Measurements from ENCODE around the gene CCDC3.

Gene CCDC3

DNA sequence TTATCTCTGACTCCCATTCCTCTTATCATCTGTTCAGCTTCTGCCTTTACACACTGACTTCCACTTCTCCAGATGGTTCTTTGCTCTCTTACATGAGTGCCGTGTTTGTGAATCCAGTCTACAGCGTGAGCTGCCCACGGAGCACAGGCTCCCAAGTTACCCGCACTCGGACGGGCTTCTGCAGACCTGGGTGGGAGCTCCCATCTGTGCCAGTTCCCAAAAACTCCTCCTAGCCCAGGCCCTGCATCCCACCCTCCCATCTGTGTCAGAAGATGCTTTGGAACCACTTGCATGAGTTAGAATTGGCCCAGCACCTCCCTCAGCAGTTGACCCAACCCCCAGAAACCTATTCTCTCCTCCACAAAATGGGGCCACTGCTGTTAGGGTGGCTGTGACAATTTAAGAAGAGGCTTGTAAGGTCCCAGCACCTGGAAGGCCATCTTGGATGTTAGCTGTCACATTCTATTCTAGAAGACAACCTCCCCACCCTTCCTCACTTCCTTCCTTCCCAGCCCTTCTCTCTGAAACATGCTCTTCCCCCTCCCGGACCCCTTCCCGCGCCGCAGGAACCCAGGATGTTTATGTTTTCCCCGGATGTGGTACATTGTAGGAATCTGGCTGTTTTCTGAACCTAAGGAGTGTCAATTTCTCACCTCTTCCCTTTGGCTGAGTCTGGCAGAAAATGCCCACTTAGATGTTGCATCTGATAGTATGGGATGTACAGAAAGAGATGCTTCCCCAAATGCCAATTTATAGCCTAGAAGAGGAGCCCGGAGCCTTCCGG is 79.2 kb downstream of the CCDC3 start:
- no peak for DNase-seq (ENCODE audit: low spot score)

- no peak for DNase-seq (ENCODE audit: low spot score)
These were observed 80.3 kb downstream of the CCDC3 start for GRCh38 chr10:12921163-12921562.

GRCh38 chr10:12919574-12919973 is 81.9 kb downstream of the CCDC3 start:
- DNase-seq (ENCODE audit: low spot score): no peak

- DNase-seq (ENCODE audit: low spot score): no peak
These were observed 84.9 kb downstream of the CCDC3 start for GRCh38 chr10:12916587-12916986.

GRCh38 chr10:12915637-12916168 is 85.8 kb downstream of the CCDC3 start:
- no peak for DNase-seq (ENCODE audit: low spot score)

- DNase-seq (ENCODE audit: low spot score): no peak
These were observed 87.4 kb downstream of the CCDC3 start for GRCh38 chr10:12914111-12914510.

- no peak for DNase-seq (ENCODE audit: low spot score)
These were observed 89.7 kb downstream of the CCDC3 start for GRCh38 chr10:12911795-12912194.

DNA sequence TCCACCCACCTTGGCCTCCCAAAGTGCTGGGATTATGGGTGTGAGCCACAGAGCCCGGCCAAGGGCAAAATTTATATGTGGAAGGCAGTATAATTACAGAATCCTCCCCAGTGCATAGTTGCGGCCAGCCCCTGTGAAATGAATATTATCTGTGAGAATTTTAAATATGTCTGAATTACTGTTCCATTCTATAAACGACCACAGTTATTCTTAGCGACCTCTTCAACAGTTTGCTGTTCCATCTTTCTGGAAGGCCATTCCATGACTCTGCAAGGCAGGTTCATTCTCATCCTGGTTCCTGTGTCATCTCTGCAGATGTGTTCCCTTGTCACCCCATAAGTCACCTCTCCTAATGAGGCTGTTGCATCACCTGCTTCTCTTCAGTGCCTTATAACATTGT is 90.7 kb downstream of the CCDC3 start:
- no peak for DNase-seq (ENCODE audit: low spot score)

- no peak for DNase-seq (ENCODE audit: low spot score)
These were observed 91.7 kb downstream of the CCDC3 start for GRCh38 chr10:12909836-12910185.

- DNase-seq (ENCODE audit: low spot score): no peak
These were observed 92.2 kb downstream of the CCDC3 start for GRCh38 chr10:12909182-12909835.

DNA sequence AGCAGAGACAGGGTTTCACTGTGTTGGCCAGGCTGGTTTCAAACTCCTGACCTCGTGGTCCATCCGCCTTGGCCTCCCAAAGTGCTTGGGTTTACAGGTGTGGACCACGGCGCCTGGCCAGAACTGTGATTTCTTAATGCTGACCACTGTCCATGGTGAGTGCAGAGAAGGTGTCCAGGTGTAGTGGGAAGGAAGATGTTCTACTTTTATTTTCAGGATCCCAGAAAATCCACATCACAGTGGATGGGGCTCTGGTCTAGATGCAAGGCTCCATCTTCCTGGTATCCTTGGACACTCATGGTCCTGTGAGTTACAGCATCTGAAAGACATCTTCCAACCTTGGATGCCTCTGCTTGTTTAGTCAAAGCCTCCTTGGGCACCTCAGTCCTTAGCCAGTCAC is 92.7 kb downstream of the CCDC3 start:
- no peak for DNase-seq (ENCODE audit: low spot score)

DNA sequence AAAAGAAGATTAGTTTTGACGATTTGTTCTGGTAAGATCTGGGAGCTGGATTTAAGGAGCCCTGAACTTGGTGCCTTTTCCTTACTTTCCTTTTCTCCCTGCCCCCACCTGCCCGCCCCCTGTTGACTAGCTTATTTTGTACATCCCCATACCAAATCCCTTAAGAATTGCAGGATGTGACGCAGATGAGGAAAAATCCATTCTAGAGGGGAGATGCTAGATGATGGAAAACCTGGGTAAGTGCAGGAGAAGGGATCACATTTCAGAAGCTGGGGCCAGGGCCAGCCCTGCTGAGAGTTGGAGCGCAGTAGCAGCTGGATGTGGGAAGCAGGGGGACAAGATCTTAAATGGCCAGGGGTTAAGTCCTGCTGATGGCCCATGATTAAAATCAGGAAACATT is 93.9 kb downstream of the CCDC3 start:
- DNase-seq (ENCODE audit: low spot score): no peak

- DNase-seq (ENCODE audit: low spot score): no peak
These were observed 95.4 kb downstream of the CCDC3 start for GRCh38 chr10:12906051-12906541.

GRCh38 chr10:12905067-12905466 is 96.4 kb downstream of the CCDC3 start:
- DNase-seq (ENCODE audit: low spot score): no peak

DNA sequence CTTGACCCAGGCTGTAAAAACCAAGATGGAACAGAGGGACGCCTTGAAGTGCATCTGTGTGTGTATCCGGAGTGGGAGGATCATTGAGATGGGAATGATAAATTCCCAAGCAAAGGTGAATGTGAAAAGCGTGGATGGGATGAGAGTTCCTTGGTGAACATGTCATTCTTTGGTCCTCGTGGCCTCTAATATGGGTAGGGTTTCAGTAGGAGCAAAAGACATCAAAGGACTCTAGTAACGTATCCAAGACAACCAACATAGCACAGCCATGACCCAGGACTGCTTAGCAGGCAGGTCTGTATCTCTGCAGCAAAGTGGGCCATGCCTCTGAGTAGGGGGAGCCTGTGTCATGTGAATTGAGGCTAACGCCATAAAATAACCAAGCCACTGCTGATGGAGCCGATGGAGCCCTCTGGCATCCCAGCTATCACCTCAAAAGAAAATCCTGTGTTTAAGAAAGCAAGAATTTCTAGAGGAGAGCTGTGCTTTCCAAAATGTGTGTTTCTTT is 98.6 kb downstream of the CCDC3 start:
- DNase-seq (ENCODE audit: low spot score): no peak

DNA sequence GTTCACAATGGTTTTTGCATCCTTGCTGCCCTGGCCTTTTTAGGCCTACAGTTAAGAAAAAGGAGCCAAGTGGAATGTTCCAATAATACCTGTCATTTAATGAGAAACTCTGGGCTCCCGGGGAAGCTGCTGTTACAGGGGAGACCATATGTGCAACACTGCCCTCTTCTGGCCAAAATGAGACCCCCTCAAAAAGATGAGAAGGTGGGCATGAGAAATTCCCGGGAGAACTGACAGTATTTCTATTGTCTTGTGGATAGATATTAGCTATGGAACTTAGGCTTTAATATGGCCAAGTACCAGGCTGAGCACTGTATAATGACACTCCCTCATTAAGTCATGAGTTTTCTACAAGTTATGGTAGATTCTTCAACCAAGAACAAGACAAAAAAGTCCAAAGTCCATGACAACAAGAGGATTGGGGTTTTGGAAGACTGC is 99.4 kb downstream of the CCDC3 start:
- DNase-seq (ENCODE audit: low spot score): peak; percentile 76

DNA sequence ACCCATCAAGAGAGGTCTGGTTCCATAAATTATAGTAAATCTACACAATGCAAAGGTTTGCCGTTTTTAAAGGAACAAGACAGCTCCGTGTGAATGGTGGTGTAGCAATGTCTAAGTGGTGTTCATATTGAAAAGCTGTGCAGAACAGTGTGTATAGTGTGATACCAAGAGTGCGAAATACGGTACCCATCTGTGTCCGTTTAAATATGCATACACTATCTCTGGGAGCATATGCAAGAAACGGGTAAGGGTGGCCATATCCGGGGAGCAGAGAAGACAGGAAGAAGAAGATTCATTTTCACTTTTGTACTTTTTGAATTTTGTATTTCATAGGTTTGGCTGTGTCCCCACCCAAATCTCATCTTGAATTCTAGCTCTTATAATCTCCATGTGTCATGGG is 102.0 kb downstream of the CCDC3 start:
- no peak for DNase-seq (ENCODE audit: low spot score)

- no peak for DNase-seq (ENCODE audit: low spot score)
These were observed 103.2 kb downstream of the CCDC3 start for GRCh38 chr10:12898271-12898670.

DNA sequence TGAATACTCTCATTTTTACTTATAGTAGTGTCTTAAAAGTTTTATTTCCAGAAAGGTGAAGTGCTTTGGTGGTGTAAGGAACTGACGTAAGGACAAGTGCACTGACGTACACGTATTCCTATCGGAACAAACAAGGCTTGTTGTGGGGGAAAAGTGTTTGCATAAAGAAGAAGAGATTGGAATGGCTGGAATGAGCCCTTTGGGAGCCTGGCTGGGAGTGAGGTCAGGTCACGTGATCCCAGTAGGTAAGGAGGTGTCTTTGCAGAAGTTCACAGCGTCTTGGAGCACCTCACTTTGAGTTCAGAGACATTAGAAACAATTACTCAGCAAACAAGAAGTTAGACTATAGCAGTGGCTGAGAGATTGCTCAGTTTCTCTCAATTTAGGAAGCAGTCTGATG is 104.2 kb downstream of the CCDC3 start:
- DNase-seq (ENCODE audit: low spot score): no peak

- no peak for DNase-seq (ENCODE audit: low spot score)
These were observed 105.3 kb downstream of the CCDC3 start for GRCh38 chr10:12896251-12896650.

GRCh38 chr10:12892924-12893323 is 108.6 kb downstream of the CCDC3 start:
- no peak for DNase-seq (ENCODE audit: low spot score)

DNA sequence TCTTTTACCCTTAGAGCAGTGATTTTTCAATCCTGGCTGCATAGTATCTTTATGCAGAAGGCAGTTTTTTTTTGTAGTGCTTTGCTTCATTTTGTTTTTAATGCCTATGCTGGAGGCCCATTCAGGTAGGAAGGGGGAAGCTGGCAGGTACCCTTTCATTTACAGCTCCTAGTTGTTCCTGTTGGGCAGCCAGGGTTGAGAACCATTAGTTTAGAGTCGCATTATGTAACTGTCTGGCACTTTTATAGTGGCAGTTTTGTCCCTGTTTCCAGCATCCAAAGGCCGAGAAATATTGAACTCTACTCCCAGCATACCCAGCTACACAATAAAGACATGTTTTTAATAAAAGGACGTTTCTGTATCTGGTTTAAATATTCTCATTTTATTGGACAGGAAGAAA is 110.6 kb downstream of the CCDC3 start:
- DNase-seq (ENCODE audit: low spot score): no peak

- no peak for DNase-seq (ENCODE audit: low spot score)
These were observed 113.0 kb downstream of the CCDC3 start for GRCh38 chr10:12888470-12888869.

Data from AG20443 (cell line).